GM23338 (cell line): ENCODE data around the gene PRM3. TPM values are rescaled to one million over a fixed set of nuclear protein-coding genes. Genes with fewer than 3 reads are reported as not detected.

Experiments used
- ATAC-seq: fragments of 200-7000 bp; cut with Tn5 transposase; 3 replicates; pipeline ENCODE4 v1.9.1; 2020
- DNase-seq: peaks from one replicate; pipeline ENCODE4 v3.0.0-alpha.2; 2015; ENCODE audit warnings: low spot score
- H2AFZ ChIP-seq: fragments of 200-600 bp; sonication (generic); 2 replicates; pipeline ENCODE4 v1.8.0; 2016; ENCODE audit warnings: antibody characterized with exemption, mild to moderate bottlenecking, moderate library complexity
- H3F3A ChIP-seq: fragments of 200-600 bp; sonication (generic); replicated peaks from 2 replicates; pipeline ENCODE4 v1.8.0; 2017; ENCODE audit warnings: antibody characterized with exemption, mixed run types, low read depth
- H3K27ac ChIP-seq: fragments of 200-600 bp; sonication (generic); 2 replicates; pipeline ENCODE4 v1.6.1; 2016; ENCODE audit warnings: low read depth
- H3K27me3 ChIP-seq: fragments of 200-600 bp; sonication (generic); 2 replicates; pipeline ENCODE4 v1.8.0; 2016; ENCODE audit warnings: mild to moderate bottlenecking, mixed run types, moderate library complexity; ENCODE audit not compliant: insufficient read depth
- H3K36me3 ChIP-seq: fragments of 200-600 bp; sonication (generic); 2 replicates; pipeline ENCODE4 v1.8.0; 2016; ENCODE audit warnings: mild to moderate bottlenecking; ENCODE audit not compliant: insufficient read depth
- H3K4me1 ChIP-seq: fragments of 200-600 bp; sonication (generic); 2 replicates; pipeline ENCODE4 v1.8.0; 2016; ENCODE audit warnings: mild to moderate bottlenecking, moderate library complexity; ENCODE audit not compliant: insufficient read depth
- H3K4me2 ChIP-seq: fragments of 200-600 bp; sonication (generic); 2 replicates; pipeline ENCODE4 v1.7.1; 2017; ENCODE audit warnings: mixed run types
- H3K4me3 ChIP-seq: fragments of 200-600 bp; sonication (generic); 2 replicates; pipeline ENCODE4 v1.6.1; 2016; ENCODE audit warnings: mixed run types
- H3K79me2 ChIP-seq: fragments of 200-600 bp; sonication (generic); replicated peaks from 2 replicates; pipeline ENCODE4 v1.8.0; 2017; ENCODE audit warnings: mild to moderate bottlenecking; ENCODE audit not compliant: insufficient read depth
- H3K9me2 ChIP-seq: fragments of 200-600 bp; sonication (generic); 2 replicates; pipeline ENCODE4 v1.8.0; 2017; ENCODE audit not compliant: insufficient read depth
- H4K20me1 ChIP-seq: fragments of 200-600 bp; sonication (generic); replicated peaks from 2 replicates; pipeline ENCODE4 v1.8.0; 2017; ENCODE audit warnings: mild to moderate bottlenecking; ENCODE audit not compliant: insufficient read depth
- H3K27ac Mint-ChIP-seq: 2 replicates; pipeline ENCODE4 v1.8.0; 2020; ENCODE audit warnings: inconsistent platforms, mild to moderate bottlenecking, moderate library complexity, mixed read lengths
- H3K27me3 Mint-ChIP-seq: 3 replicates; pipeline ENCODE4 v1.8.0; 2022; ENCODE audit warnings: low read depth, mild to moderate bottlenecking, moderate library complexity, mixed read lengths, inconsistent platforms; ENCODE audit not compliant: insufficient read depth, poor library complexity
- H3K36me3 Mint-ChIP-seq: 3 replicates; pipeline ENCODE4 v1.8.0; 2021; ENCODE audit warnings: low read depth, mild to moderate bottlenecking, inconsistent platforms, moderate library complexity, mixed read lengths
- H3K4me1 Mint-ChIP-seq: 3 replicates; pipeline ENCODE4 v1.8.0; 2020; ENCODE audit warnings: mild to moderate bottlenecking, inconsistent platforms, mixed read lengths
- H3K4me3 Mint-ChIP-seq: 3 replicates; pipeline ENCODE4 v1.8.0; 2021; ENCODE audit warnings: moderate library complexity, mild to moderate bottlenecking, inconsistent platforms, mixed read lengths
- H3K9me3 Mint-ChIP-seq: 3 replicates; pipeline ENCODE4 v1.8.0; 2020; ENCODE audit warnings: moderate library complexity, mild to moderate bottlenecking, inconsistent platforms, mixed read lengths
- CREB1 ChIP-seq: fragments of 250-450 bp; sonication (Bioruptor Pico); IDR thresholded peaks from 2 replicates; pipeline ENCODE4 v1.5.0; 2020; ENCODE audit warnings: low read depth, mild to moderate bottlenecking, moderate library complexity
- CTCF ChIP-seq, 2 experiments: fragments of 200-600 bp in 1 of 2; sonication (generic) in 1 of 2; conservative IDR thresholded peaks; 2 replicates each; pipeline versions ENCODE4 v1.5.1 to v1.6.1; 2016 to 2017; ENCODE audit warnings: antibody characterized with exemption in 2 of 2, low read depth in 2 of 2, mild to moderate bottlenecking in 2 of 2, moderate library complexity in 1 of 2
- ETS1 ChIP-seq: IDR thresholded peaks from 2 replicates; pipeline ENCODE4 v1.6.1; 2016; ENCODE audit warnings: antibody characterized with exemption
- EZH2 ChIP-seq: fragments of 200-600 bp; sonication (generic); IDR thresholded peaks from one replicate; pipeline ENCODE4 v1.8.0; 2017; ENCODE audit warnings: antibody characterized with exemption, mild to moderate bottlenecking, low read depth; ENCODE audit not compliant: unreplicated experiment
- EZH2phosphoT487 ChIP-seq: fragments of 200-600 bp; sonication (generic); IDR thresholded peaks from one replicate; pipeline ENCODE4 v1.8.1; 2018; ENCODE audit warnings: antibody characterized with exemption; ENCODE audit not compliant: unreplicated experiment
- JUNB ChIP-seq: IDR thresholded peaks from one replicate; pipeline ENCODE4 v1.6.1; 2016; ENCODE audit warnings: antibody characterized with exemption; ENCODE audit not compliant: unreplicated experiment
- NANOG ChIP-seq: IDR thresholded peaks from 2 replicates; pipeline ENCODE4 v1.6.1; 2016; ENCODE audit warnings: antibody characterized with exemption, borderline replicate concordance
- POLR2AphosphoS5 ChIP-seq: IDR thresholded peaks from 2 replicates; pipeline ENCODE4 v1.6.1; 2016; ENCODE audit warnings: antibody characterized with exemption, low read depth
- REST ChIP-seq: IDR thresholded peaks from one replicate; pipeline ENCODE4 v1.6.1; 2018; ENCODE audit warnings: antibody characterized with exemption; ENCODE audit not compliant: unreplicated experiment
- STAT1 ChIP-seq: IDR thresholded peaks from one replicate; pipeline ENCODE4 v1.6.1; 2016; ENCODE audit warnings: antibody characterized with exemption; ENCODE audit not compliant: unreplicated experiment
- ZNF114 ChIP-seq: fragments of 250-450 bp; sonication (Bioruptor Pico); IDR thresholded peaks from 2 replicates; pipeline ENCODE4 v1.5.0; 2020; ENCODE audit warnings: mild to moderate bottlenecking, moderate library complexity
- ZNF331 ChIP-seq: fragments of 250-450 bp; sonication (Bioruptor Pico); IDR thresholded peaks from 2 replicates; pipeline ENCODE4 v1.5.0; 2020; ENCODE audit warnings: low read depth, mild to moderate bottlenecking, moderate library complexity
- ZNF462 ChIP-seq: fragments of 250-450 bp; sonication (Bioruptor Pico); IDR thresholded peaks from 2 replicates; pipeline ENCODE4 v1.5.0; 2020; ENCODE audit warnings: mild to moderate bottlenecking, moderate library complexity
- polyA plus RNA-seq: library from polyadenylated mRNA; unstranded; fragments of >200 nt; fragmentation: Nextera tagmentation; extraction: Ambion mirVana; gene quantifications from 2 replicates; pipeline ENCODE4 v1.2.1, GENCODE V29; 2016
- total RNA-seq: library from RNA; depleted of rRNA; stranded (reverse); fragments of >200 nt; shearing (Covaris generic); gene quantifications from 2 replicates; pipeline ENCODE4 v1.2.3, GENCODE V29; 2014

PRM3 gene
- total and polyA plus RNA-seq, 2 experiments from 2014 or later = not detected

GRCh38 chr16:11276896-11277593 is 3.6 kb upstream of the PRM3 start:
- Histone ChIP-seq H3K79me2 (no peaks in the 10 kb centered on the region), H3F3A (no peaks in the 10 kb centered on the region), H3K4me3 (no peak overlapping the region), H2AFZ (0 out of 2 replicates have a peak overlapping the region, but pooled peaks have one; percentile 10), H3K4me2 (no peak overlapping the region), H3K27ac (no peak overlapping the region), H3K27me3 (no peaks in the 10 kb centered on the region), H3K4me1 (no peaks in the 10 kb centered on the region; the same call in 1 of the 2 replicates), H4K20me1 (no peaks in the 10 kb centered on the region), H3K36me3 (no peaks in the 10 kb centered on the region), H3K9me2 (no peaks in the 10 kb centered on the region)
- no peak for DNase-seq
- no peak for ATAC-seq
- H3K27ac Mint-ChIP-seq = no peak overlapping the region
- H3K4me1 Mint-ChIP-seq = peaks cover 14% of the 10 kb centered on the region
- peaks cover 16% of the 10 kb centered on the region for H3K27me3 Mint-ChIP-seq
- no peak for TF ChIP-seq REST
- no peak for TF ChIP-seq POLR2AphosphoS5
- no peak for TF ChIP-seq ZNF114 (CRISPR knock-in tag)
- TF ChIP-seq NANOG = no peak
- no peak for TF ChIP-seq ZNF462
- TF ChIP-seq EZH2phosphoT487 = no peak
- TF ChIP-seq STAT1 = no peak
- no peak for TF ChIP-seq ETS1
- TF ChIP-seq JUNB = no peak
- TF ChIP-seq CTCF (conservative IDR thresholded peaks at IDR 0.05; ENCODE audit: low read depth in 2 of 2) = no peak
- TF ChIP-seq ZNF331 = no peak
- TF ChIP-seq EZH2 = no peak
- no peak for TF ChIP-seq CREB1 (CRISPR knock-in tag)
- H3K36me3 Mint-ChIP-seq = no peaks in the 10 kb centered on the region; the same call in 2 of the 3 replicates
- H3K9me3 Mint-ChIP-seq = peaks cover 3% of the 10 kb centered on the region; the same call in 1 of the 3 replicates
- no peak overlapping the region; the same call in 2 of the 3 replicates for H3K4me3 Mint-ChIP-seq
